HG03039 (cell line): ENCODE measurements around the gene DKC1.

Experiments
- ATAC-seq: cut with Tn5 transposase; IDR thresholded peaks from one replicate; pipeline ENCODE4 v1.9.1; 2021; ENCODE audit warnings: mild to moderate bottlenecking, moderate library complexity; ENCODE audit not compliant: unreplicated experiment

Gene DKC1

GRCh38 chrX:154735695-154736393, 26.8 kb upstream of the DKC1 start:
- no peak for ATAC-seq

- ATAC-seq = no peak
These were observed 25.5 kb upstream of the DKC1 start for GRCh38 chrX:154737136-154737535.

GRCh38 chrX:154738011-154738738, 24.5 kb upstream of the DKC1 start:
- ATAC-seq = no peak

- ATAC-seq = no peak
These were observed 22.7 kb upstream of the DKC1 start for GRCh38 chrX:154739952-154740465.

GRCh38 chrX:154742613-154743012, 20.1 kb upstream of the DKC1 start:
- ATAC-seq = no peak

GRCh38 chrX:154748712-154749339, 13.8 kb upstream of the DKC1 start:
- ATAC-seq = no peak

GRCh38 chrX:154749856-154750255, 12.8 kb upstream of the DKC1 start:
- ATAC-seq = no peak

GRCh38 chrX:154750301-154751202, 12.1 kb upstream of the DKC1 start, which contains the start of gene GAB3:
Gene GAB3, minus strand, starts transcription at chrX:154751077. Its CDS starts 52 bp downstream, at chrX:154751025.
- no peak for ATAC-seq

GRCh38 chrX:154751203-154751668, 11.4 kb upstream of the DKC1 start:
- no peak for ATAC-seq

GRCh38 chrX:154751669-154752271, 10.9 kb upstream of the DKC1 start:
- no peak for ATAC-seq

GRCh38 chrX:154758696-154759095, 4.0 kb upstream of the DKC1 start:
- no peak for ATAC-seq

- ATAC-seq = no peak
These were observed 607 bp upstream of the DKC1 start for GRCh38 chrX:154761977-154762536.

- no peak for ATAC-seq
These were observed 12.0 kb downstream of the DKC1 start for GRCh38 chrX:154774622-154775021.

GRCh38 chrX:154775419-154776349, 13.0 kb downstream of the DKC1 start:
- ATAC-seq = no peak

- ATAC-seq = no peak
These were observed 14.1 kb downstream of the DKC1 start for GRCh38 chrX:154776753-154777152.

GRCh38 chrX:154779261-154779660, 16.6 kb downstream of the DKC1 start:
- ATAC-seq = no peak

GRCh38 chrX:154780968-154781367, 18.3 kb downstream of the DKC1 start:
- no peak for ATAC-seq

GRCh38 chrX:154784149-154784995, 21.7 kb downstream of the DKC1 start:
- ATAC-seq = no peak
